SK-N-MC (cell line): ENCODE data around the gene KCND2.

Source experiments
- EZH2 ChIP-seq: fragments of 200-600 bp; sonication (generic); IDR thresholded peaks from one replicate; pipeline ENCODE4 v1.6.1; 2017; ENCODE audit warnings: antibody characterized with exemption
- FOXP2 ChIP-seq: optimal IDR thresholded peaks from 2 replicates; pipeline ENCODE3; 2011; ENCODE audit warnings: mild to moderate bottlenecking, moderate library complexity; ENCODE audit not compliant: insufficient read depth; ENCODE audit errors: extremely low read length, control extremely low read depth

DNA sequence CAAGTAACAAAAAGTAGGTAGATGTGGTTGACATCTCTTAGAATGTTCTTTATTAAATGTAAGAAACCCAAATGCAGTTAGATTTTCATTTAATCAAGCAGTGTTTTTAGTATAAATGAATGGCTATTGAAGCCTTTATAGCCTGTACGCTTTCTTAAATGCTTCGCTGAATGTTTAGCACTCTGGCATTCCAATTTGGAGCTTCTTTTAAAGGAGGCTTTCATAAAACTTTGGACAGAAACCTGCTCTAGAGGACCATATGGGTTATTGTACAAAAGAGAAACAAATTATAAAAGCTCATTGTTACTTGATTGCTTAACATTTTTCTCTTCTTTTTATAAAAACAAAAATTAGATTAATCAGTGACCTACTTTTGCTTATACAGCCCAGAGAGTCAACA is 59.5 kb downstream of the KCND2 start:
- TF ChIP-seq EZH2 (no peak), FOXP2 (no peak)
